NCI-H345 treated with DMSO at 0.1 percent for 48 hours (cell line): Measurements from ENCODE around the gene KIAA0408.

Source experiments
- DNase-seq: peaks from one replicate; lab custom pipeline; 2025; ENCODE audit not compliant: unreplicated experiment; lab: John Stamatoyannopoulos, UW

Gene KIAA0408

GRCh38 chr6:127459231-127459641, at the start of gene KIAA0408:
Gene KIAA0408, minus strand, starts transcription at chr6:127459389. Its CDS starts 5,408 bp downstream, at chr6:127453981.
- DNase-seq, result no peak

GRCh38 chr6:127506894-127507293, 47.7 kb upstream of the KIAA0408 start:
- DNase-seq, result no peak

GRCh38 chr6:127503022-127503421, 43.8 kb upstream of the KIAA0408 start:
- no peak for DNase-seq

GRCh38 chr6:127497410-127497809, 38.2 kb upstream of the KIAA0408 start:
- DNase-seq, result no peak

- DNase-seq, result no peak
Measured at GRCh38 chr6:127496471-127496870, 37.3 kb upstream of the KIAA0408 start.

GRCh38 chr6:127494240-127494767, 35.1 kb upstream of the KIAA0408 start:
- no peak for DNase-seq

- DNase-seq, result no peak
Measured at GRCh38 chr6:127489248-127489647, 30.1 kb upstream of the KIAA0408 start.

- DNase-seq, result no peak
Measured at GRCh38 chr6:127486934-127487333, 27.7 kb upstream of the KIAA0408 start.

- no peak for DNase-seq
Measured at GRCh38 chr6:127484212-127484863, 25.1 kb upstream of the KIAA0408 start.

GRCh38 chr6:127483399-127484055, 24.3 kb upstream of the KIAA0408 start:
- DNase-seq, result no peak

GRCh38 chr6:127482325-127482724, 23.1 kb upstream of the KIAA0408 start:
- DNase-seq, result no peak

GRCh38 chr6:127481628-127482027, 22.4 kb upstream of the KIAA0408 start:
- no peak for DNase-seq

GRCh38 chr6:127481111-127481510, 21.9 kb upstream of the KIAA0408 start:
- no peak for DNase-seq

- no peak for DNase-seq
Measured at GRCh38 chr6:127477658-127478057, 18.5 kb upstream of the KIAA0408 start.

GRCh38 chr6:127475823-127476176, 16.6 kb upstream of the KIAA0408 start:
- DNase-seq, result no peak

- DNase-seq, result no peak
Measured at GRCh38 chr6:127475135-127475822, 16.1 kb upstream of the KIAA0408 start.

- DNase-seq, result no peak
Measured at GRCh38 chr6:127471379-127472255, 12.4 kb upstream of the KIAA0408 start.

- DNase-seq, result no peak
Measured at GRCh38 chr6:127468936-127469335, 9.7 kb upstream of the KIAA0408 start.

GRCh38 chr6:127466416-127466815, 7.2 kb upstream of the KIAA0408 start:
- DNase-seq, result no peak

GRCh38 chr6:127464881-127465459, 5.8 kb upstream of the KIAA0408 start:
- DNase-seq, result peak; percentile 12
